Right lung (tissue), 10 donors: Measurements from ENCODE around the gene OPN1MW2. TPM values are rescaled to one million over a fixed set of nuclear protein-coding genes. Genes with fewer than 3 reads are reported as not detected.
"Not testable (repeated sequence)": the region's sequence is repeated elsewhere in the genome, so short reads cannot be mapped to it uniquely, and the experiment has no call there.

Experiments used
- DNase-seq, 2 donors: peaks; one replicate each; pipeline ENCODE4 v3.0.0-alpha.2; 2013
- long read RNA-seq, 8 donors: transcript quantifications; one replicate each; lab custom pipeline, GENCODE V29; 2026
- polyA plus RNA-seq, 5 donors: library from polyadenylated mRNA; unstranded; fragments of 120-200 nt; gene quantifications; one replicate each; pipeline versions ENCODE4 v1.2.1 to v1.2.3, GENCODE V29; 2013; ENCODE audit warnings: inconsistent platforms in 1 of 5, low replicate concordance in 1 of 5; ENCODE audit not compliant: insufficient read length in 5 of 5, insufficient read depth in 1 of 5

OPN1MW2 gene
- not detected for polyA plus RNA-seq
- long read RNA-seq, donor 1 = 0 reads
- long read RNA-seq, donor 2 = 0 reads
- long read RNA-seq, donor 3 = 0 reads
- long read RNA-seq, donor 4 = 0 reads
- long read RNA-seq, donor 5 = 0 reads
- long read RNA-seq, donor 6 = 0 reads
- long read RNA-seq, donor 7 = 0 reads
- long read RNA-seq, donor 8 = 0 reads

DNA sequence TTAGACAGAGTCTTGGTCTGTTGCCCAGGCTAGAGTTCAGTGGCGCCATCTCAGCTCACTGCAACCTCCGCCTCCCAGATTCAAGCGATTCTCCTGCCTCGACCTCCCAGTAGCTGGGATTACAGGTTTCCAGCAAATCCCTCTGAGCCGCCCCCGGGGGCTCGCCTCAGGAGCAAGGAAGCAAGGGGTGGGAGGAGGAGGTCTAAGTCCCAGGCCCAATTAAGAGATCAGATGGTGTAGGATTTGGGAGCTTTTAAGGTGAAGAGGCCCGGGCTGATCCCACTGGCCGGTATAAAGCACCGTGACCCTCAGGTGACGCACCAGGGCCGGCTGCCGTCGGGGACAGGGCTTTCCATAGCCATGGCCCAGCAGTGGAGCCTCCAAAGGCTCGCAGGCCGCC, at the start of gene OPN1MW2:
Gene OPN1MW2, plus strand, starts transcription at position 301 of the 400 bp plus-strand sequence. Its CDS starts 60 bp downstream, at position 361.
- not testable (repeated sequence) for DNase-seq

DNA sequence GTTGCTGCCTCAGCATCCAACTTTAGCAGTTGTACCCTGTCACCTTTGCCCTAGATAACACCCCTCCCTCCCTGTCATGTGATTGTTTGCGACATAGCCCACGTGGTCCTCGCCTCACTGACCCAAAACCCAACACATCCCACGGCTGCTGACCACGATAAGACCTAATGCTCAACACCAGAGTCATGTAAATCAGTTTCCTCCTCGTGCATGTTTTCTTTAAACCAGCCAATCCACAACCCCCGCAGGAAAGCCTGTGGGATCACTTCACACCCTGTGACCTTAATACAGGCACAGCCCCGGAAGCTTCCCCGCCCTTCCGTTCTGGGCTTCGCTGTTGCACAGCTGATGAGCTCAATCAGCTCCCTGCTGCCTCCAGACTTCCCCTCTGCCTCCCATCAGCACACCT, 47.0 kb upstream of the OPN1MW2 start:
- DNase-seq = not testable (repeated sequence)

DNA sequence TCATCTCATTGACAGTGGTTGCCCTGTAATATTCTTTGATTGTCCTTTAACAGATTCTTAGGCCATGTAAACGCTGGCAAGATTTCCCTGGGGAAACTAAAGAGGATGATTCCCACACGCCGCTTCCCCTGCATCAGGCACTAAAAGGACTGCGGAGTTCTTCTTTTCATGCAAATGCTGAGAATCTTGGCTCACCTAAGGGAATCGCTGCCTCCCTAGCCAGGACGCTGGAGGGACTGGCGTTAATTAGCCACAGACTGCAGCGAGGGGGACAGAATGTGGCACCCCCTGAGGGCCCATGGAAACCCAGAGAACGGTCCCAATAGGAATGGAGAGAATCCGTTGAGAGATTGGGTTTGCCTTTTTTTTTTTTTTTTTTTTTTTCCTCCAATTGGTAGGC, 45.2 kb upstream of the OPN1MW2 start:
- not testable (repeated sequence) for DNase-seq

DNA sequence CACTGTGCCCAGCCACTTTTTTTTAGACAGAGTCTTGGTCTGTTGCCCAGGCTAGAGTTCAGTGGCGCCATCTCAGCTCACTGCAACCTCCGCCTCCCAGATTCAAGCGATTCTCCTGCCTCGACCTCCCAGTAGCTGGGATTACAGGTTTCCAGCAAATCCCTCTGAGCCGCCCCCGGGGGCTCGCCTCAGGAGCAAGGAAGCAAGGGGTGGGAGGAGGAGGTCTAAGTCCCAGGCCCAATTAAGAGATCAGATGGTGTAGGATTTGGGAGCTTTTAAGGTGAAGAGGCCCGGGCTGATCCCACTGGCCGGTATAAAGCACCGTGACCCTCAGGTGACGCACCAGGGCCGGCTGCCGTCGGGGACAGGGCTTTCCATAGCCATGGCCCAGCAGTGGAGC, 37.3 kb upstream of the OPN1MW2 start, which contains the start of gene OPN1MW:
Gene OPN1MW, plus strand, starts transcription at position 301 of the 400 bp plus-strand sequence. Its CDS starts 82 bp downstream, at position 383.
- not testable (repeated sequence) for DNase-seq

DNA sequence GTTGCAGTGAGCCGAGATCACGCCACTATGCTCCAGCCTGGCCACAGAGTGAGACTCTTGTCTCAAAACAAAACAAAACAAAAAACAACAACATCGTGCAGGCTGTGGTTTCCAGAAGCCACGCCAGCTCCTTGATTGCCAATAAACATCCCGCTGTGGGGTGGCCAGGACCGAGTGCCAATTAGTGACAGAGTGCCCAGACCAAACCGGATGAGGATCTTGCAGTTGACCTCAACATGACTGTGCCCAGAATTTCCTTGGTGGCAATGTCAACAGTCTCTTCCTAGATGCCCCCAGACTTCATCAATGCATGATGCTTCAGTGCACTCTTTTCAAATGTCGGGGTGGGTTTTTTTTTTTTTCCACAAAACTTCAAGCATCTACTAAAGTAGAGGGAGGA, 35.8 kb upstream of the OPN1MW2 start:
- DNase-seq = not testable (repeated sequence)

DNA sequence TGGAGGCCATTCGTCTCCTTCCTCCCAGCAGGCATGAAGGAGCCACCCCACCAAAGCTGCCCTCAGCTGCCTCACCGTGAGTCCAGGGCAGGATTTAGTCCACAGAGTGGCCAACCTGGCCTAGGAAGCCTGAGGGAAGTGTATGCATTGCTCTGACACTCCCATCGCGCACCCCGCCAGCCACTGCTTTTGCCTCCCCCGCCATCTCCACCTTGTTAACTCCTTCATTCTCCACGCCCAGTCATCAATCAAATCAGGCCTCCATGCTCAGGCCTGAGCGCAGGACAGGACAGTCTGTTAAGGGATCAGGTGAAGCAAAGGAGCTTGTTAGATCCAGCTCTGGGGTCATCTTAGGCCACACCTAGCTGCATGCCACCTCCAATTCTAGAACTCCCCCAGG, 26.7 kb upstream of the OPN1MW2 start:
- not testable (repeated sequence) for DNase-seq

DNA sequence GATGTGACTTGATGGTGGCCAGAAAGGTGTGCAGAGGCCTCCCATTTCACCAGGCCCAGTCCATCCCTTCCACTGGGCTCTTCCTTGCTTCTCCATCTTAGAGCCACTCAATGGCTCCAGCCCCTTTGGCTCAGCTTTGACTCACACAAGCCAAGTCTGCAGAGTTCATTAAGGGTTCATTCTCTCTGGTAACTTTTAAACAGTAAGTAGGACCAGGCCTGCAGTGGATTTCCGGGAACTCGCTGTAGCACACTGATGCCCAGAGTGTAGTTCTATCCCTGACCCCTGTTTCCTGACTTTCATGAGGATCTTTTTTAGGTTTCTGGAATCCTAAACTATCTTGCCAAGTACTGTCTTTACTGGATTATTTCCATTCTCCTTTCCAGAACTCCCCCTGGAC, 25.2 kb upstream of the OPN1MW2 start:
- not testable (repeated sequence) for DNase-seq

DNA sequence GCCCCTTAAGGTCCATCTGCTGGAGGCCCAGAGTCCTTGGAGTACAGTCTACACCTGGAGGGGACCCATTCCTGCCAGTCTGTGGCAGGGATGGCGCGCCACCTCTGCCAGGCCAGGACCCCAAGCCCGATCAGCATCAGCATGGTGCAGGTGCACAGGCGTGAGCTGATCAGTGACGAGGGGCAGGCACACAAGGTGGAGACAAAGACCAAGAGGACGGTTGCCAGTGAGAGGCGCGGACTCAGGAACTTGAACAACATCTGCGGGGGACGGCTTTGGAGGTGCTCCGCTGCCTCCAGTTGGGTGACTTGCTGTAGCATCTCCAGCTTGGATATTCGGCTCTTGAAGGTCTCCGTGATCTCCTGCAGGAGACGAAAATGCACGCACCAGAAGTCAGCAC, 23.1 kb upstream of the OPN1MW2 start:
- not testable (repeated sequence) for DNase-seq

DNA sequence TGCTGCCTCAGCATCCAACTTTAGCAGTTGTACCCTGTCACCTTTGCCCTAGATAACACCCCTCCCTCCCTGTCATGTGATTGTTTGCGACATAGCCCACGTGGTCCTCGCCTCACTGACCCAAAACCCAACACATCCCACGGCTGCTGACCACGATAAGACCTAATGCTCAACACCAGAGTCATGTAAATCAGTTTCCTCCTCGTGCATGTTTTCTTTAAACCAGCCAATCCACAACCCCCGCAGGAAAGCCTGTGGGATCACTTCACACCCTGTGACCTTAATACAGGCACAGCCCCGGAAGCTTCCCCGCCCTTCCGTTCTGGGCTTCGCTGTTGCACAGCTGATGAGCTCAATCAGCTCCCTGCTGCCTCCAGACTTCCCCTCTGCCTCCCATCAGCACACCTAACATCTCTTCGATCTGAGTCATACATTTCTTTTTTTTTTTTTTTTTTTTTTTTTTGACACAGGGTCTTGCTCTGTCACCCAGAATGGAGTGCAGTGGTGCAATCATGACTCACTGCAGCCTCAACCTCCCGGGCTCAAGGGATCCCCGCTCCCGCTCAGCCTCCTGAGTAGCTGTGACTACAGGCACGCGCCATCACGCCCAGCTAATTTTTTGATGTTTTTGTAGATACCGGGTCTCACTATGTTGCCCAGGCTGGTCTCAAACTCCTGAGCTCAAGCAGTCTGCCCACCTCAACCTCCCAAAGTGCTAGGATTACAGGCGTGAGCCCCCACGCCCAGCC, 9.7 kb upstream of the OPN1MW2 start:
- not testable (repeated sequence) for DNase-seq

DNA sequence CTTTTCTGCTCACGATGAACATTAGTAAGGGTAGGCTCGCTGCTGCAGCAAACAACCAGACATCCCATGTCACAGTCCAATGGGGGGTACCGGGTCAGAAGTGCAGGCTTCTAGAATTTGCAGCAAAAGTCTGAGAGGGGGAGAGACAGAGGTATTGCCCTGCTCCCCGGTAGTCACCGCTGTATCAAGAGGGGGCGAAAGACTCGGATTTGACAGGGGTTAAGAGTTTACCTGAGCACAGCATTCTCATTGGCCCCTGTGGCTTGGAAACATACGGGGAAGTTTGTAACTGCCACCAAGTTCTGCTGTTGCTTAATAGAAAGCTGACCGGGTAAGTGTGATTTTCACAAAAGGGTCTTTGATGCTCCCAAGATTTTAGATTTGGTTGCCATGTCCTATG, 8.5 kb upstream of the OPN1MW2 start:
- DNase-seq = not testable (repeated sequence)

DNA sequence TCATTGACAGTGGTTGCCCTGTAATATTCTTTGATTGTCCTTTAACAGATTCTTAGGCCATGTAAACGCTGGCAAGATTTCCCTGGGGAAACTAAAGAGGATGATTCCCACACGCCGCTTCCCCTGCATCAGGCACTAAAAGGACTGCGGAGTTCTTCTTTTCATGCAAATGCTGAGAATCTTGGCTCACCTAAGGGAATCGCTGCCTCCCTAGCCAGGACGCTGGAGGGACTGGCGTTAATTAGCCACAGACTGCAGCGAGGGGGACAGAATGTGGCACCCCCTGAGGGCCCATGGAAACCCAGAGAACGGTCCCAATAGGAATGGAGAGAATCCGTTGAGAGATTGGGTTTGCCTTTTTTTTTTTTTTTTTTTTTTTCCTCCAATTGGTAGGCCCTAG, 8.1 kb upstream of the OPN1MW2 start:
- DNase-seq = not testable (repeated sequence)

DNA sequence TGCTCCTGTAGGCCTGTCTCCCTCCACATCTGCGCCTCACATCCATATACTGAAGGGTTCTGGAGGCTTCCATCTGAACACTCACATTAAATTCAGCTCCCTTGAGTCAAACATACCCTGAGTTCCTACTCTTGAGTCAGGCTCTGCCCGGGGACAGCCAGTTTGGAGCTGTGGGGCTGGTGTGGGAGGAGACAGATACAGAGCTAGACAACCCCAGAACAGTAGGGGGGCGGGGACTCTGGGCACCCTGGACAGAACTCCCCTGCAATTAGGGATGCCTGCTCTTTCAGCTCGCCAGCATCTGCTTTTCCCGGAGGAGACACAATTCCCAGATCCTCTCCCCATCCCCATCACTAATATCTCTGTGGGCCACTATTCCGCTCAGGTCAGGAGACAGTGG, 5.7 kb downstream of the OPN1MW2 start:
- not testable (repeated sequence) for DNase-seq

DNA sequence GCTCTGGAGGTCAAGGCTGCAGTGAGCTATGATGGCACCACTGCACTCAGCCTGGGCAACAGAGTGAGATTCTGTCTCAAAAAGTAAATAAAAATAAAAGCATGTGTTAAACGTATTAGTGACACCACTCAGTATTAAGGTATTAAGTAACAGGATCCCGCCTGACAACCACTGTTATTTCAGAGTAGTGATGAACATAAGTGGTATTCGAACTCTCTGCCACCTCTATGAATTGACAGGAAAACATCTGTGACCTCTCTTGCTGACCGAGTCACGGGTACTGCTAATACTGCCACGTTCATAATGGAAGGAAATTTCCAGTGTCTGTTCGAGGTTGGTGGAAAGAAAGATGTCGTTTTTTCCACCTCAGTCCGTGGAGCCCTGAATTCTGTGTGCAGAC, 7.2 kb downstream of the OPN1MW2 start:
- DNase-seq = not testable (repeated sequence)

DNA sequence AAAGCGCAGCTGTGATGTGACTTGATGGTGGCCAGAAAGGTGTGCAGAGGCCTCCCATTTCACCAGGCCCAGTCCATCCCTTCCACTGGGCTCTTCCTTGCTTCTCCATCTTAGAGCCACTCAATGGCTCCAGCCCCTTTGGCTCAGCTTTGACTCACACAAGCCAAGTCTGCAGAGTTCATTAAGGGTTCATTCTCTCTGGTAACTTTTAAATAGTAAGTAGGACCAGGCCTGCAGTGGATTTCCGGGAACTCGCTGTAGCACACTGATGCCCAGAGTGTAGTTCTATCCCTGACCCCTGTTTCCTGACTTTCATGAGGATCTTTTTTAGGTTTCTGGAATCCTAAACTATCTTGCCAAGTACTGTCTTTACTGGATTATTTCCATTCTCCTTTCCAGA, 11.9 kb downstream of the OPN1MW2 start:
- DNase-seq = not testable (repeated sequence)

DNA sequence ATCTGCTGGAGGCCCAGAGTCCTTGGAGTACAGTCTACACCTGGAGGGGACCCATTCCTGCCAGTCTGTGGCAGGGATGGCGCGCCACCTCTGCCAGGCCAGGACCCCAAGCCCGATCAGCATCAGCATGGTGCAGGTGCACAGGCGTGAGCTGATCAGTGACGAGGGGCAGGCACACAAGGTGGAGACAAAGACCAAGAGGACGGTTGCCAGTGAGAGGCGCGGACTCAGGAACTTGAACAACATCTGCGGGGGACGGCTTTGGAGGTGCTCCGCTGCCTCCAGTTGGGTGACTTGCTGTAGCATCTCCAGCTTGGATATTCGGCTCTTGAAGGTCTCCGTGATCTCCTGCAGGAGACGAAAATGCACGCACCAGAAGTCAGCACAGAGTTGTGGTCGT, 14.1 kb downstream of the OPN1MW2 start:
- DNase-seq = not testable (repeated sequence)

DNA sequence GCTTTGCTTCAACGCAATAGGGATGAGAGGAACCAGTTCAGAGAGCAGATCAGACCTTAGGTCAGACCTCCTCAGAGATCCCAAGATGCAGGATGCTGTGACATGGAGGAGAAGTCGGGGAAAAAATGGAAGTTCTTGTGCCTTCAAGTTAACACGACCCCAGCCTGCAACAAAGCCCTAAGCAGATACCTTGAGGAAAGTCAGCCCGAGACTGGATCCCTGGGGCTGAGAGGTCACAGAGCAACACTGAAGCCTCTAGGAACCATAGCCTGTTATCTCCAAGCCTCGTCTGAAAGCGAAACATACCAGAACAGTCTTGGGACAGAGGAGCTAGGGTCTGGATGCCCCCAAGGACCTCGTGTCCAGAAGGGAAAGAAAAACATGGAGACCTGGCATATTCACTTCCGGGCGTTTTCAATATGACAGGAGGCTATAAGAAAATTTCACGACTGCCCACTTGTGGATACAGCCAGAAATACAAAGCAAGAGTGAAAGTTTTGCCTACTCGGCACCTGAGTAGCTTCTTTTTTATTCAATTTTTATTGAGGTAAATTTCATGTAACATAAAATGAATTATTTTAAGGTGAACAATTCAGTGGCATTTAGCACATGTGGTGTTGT, 19.5 kb downstream of the OPN1MW2 start:
- DNase-seq = not testable (repeated sequence)

DNA sequence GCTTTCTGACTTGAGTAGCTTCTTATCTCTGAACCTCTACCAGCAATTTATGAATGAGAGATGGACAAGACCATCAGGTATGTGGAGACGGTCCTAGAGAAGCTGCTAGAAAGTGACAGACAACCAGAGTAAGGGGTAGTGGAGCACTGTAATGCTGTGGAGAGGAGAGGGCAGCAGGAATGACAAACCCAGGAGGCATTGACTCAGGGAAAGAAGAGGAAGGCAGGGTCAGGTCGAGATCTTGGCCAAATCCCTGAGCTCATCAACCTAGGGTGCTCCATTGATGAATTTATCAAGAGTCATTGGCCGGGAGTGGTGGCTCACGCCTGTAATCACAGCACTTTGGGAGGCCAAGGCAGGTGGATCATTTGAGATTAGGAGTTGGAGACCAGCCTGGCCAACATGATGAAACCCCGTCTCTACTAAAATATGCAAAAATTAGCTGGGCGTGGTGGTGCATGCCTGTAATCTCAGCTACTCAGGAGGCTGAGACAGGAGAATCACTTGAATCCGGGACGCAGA, 20.5 kb downstream of the OPN1MW2 start:
- not testable (repeated sequence) for DNase-seq

DNA sequence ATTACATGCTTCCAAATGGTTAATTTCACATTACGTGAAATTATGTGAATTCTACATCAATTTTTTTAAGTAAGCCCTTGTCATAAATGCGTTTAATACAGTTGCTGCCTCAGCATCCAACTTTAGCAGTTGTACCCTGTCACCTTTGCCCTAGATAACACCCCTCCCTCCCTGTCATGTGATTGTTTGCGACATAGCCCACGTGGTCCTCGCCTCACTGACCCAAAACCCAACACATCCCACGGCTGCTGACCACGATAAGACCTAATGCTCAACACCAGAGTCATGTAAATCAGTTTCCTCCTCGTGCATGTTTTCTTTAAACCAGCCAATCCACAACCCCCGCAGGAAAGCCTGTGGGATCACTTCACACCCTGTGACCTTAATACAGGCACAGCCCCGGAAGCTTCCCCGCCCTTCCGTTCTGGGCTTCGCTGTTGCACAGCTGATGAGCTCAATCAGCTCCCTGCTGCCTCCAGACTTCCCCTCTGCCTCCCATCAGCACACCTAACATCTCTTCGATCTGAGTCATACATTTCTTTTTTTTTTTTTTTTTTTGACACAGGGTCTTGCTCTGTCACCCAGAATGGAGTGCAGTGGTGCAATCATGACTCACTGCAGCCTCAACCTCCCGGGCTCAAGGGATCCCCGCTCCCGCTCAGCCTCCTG, 28.0 kb downstream of the OPN1MW2 start:
- not testable (repeated sequence) for DNase-seq

DNA sequence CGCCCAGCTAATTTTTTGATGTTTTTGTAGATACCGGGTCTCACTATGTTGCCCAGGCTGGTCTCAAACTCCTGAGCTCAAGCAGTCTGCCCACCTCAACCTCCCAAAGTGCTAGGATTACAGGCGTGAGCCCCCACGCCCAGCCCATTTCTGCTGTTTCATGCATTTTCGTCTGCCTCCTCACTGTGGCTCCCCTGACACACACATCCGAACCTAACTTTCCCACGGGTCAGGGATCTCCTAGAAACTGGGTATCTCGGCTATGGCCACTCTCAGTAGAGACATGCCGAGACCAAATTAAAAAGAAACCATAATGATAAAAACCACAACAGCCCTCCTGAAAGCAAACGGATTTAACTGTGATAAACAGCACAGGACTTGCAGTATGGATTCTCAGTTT, 28.5 kb downstream of the OPN1MW2 start:
- DNase-seq = not testable (repeated sequence)

DNA sequence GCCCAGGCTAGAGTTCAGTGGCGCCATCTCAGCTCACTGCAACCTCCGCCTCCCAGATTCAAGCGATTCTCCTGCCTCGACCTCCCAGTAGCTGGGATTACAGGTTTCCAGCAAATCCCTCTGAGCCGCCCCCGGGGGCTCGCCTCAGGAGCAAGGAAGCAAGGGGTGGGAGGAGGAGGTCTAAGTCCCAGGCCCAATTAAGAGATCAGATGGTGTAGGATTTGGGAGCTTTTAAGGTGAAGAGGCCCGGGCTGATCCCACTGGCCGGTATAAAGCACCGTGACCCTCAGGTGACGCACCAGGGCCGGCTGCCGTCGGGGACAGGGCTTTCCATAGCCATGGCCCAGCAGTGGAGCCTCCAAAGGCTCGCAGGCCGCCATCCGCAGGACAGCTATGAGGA, 37.7 kb downstream of the OPN1MW2 start, which contains the start of gene OPN1MW3:
Gene OPN1MW3, plus strand, starts transcription at position 301 of the 400 bp plus-strand sequence. Its CDS starts 38 bp downstream, at position 339.
- not testable (repeated sequence) for DNase-seq

DNA sequence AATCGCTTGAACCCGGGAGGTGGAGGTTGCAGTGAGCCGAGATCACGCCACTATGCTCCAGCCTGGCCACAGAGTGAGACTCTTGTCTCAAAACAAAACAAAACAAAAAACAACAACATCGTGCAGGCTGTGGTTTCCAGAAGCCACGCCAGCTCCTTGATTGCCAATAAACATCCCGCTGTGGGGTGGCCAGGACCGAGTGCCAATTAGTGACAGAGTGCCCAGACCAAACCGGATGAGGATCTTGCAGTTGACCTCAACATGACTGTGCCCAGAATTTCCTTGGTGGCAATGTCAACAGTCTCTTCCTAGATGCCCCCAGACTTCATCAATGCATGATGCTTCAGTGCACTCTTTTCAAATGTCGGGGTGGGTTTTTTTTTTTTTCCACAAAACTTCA, 39.2 kb downstream of the OPN1MW2 start:
- not testable (repeated sequence) for DNase-seq

DNA sequence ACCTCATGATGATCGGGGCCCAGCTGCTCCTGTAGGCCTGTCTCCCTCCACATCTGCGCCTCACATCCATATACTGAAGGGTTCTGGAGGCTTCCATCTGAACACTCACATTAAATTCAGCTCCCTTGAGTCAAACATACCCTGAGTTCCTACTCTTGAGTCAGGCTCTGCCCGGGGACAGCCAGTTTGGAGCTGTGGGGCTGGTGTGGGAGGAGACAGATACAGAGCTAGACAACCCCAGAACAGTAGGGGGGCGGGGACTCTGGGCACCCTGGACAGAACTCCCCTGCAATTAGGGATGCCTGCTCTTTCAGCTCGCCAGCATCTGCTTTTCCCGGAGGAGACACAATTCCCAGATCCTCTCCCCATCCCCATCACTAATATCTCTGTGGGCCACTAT, 43.5 kb downstream of the OPN1MW2 start:
- not testable (repeated sequence) for DNase-seq
